ENCODE data around the gene PREX1. TPM values are rescaled to one million over a fixed set of nuclear protein-coding genes. Genes with fewer than 3 reads are reported as not detected.

PREX1 gene
- total RNA-seq, 2 donors from 2014 or later: 7.4 to 37.9 TPM

GRCh38 chr20:48629960-48630315 is 197.9 kb downstream of the PREX1 start:
- DNase-seq (ENCODE audit: low spot score): no peak
- no peaks in the 10 kb centered on the region for H3K9me3 ChIP-seq
- TF ChIP-seq POLR2AphosphoS5 (IDR thresholded peaks at IDR 0.05) (no peak), CTCF (IDR thresholded peaks at IDR 0.05) (no peak), POLR2A (IDR thresholded peaks at IDR 0.05) (no peak)
- H3K27me3 ChIP-seq (replicated peaks; ENCODE audit: insufficient read depth): no peaks in the 10 kb centered on the region
- H3K4me3 ChIP-seq: no peak overlapping the region
- no peaks in the 10 kb centered on the region for H3K36me3 ChIP-seq
- intact Hi-C loops (cut with DNase I): no loop called here
- no peaks in the 10 kb centered on the region for H3K4me1 ChIP-seq (replicated peaks)
- H3K27ac ChIP-seq: no peak overlapping the region
- 79% methylated on average over 8 of the region's 9 CpGs for WGBS

- no peak overlapping the region for H3K27ac ChIP-seq
- intact Hi-C loops (cut with DNase I): no loop called here
- TF ChIP-seq POLR2AphosphoS5 (IDR thresholded peaks at IDR 0.05) (no peak), POLR2A (IDR thresholded peaks at IDR 0.05) (no peak), CTCF (IDR thresholded peaks at IDR 0.05) (no peak)
- DNase-seq (ENCODE audit: low spot score): no peak
- 89% methylated on average over 15 of the region's 15 CpGs for WGBS
- H3K4me3 ChIP-seq: no peak overlapping the region
- no peaks in the 10 kb centered on the region for H3K27me3 ChIP-seq (replicated peaks; ENCODE audit: insufficient read depth)
- H3K4me1 ChIP-seq (replicated peaks): no peaks in the 10 kb centered on the region
- H3K9me3 ChIP-seq: no peaks in the 10 kb centered on the region
- H3K36me3 ChIP-seq: no peaks in the 10 kb centered on the region
These were observed 198.5 kb downstream of the PREX1 start for GRCh38 chr20:48629069-48629959.

- DNase-seq (ENCODE audit: low spot score): no peak
- H3K4me3 ChIP-seq: no peak overlapping the region
- WGBS: 86% methylated on average over 13 of the region's 16 CpGs
- H3K27me3 ChIP-seq (replicated peaks; ENCODE audit: insufficient read depth): no peaks in the 10 kb centered on the region
- intact Hi-C loops (cut with DNase I): no loop called here
- H3K9me3 ChIP-seq: no peaks in the 10 kb centered on the region
- no peaks in the 10 kb centered on the region for H3K36me3 ChIP-seq
- no peaks in the 10 kb centered on the region for H3K4me1 ChIP-seq (replicated peaks)
- TF ChIP-seq POLR2A (IDR thresholded peaks at IDR 0.05): no peak
- TF ChIP-seq CTCF (IDR thresholded peaks at IDR 0.05): no peak
- TF ChIP-seq POLR2AphosphoS5 (IDR thresholded peaks at IDR 0.05): no peak
- H3K27ac ChIP-seq: no peak overlapping the region
These were observed 200.1 kb downstream of the PREX1 start for GRCh38 chr20:48627737-48628128.

- no peaks in the 10 kb centered on the region for H3K9me3 ChIP-seq
- no peaks in the 10 kb centered on the region for H3K4me1 ChIP-seq (replicated peaks)
- H3K36me3 ChIP-seq: no peaks in the 10 kb centered on the region
- no peak overlapping the region for H3K27ac ChIP-seq
- H3K4me3 ChIP-seq: no peak overlapping the region
- intact Hi-C loops (cut with DNase I): no loop called here
- no peaks in the 10 kb centered on the region for H3K27me3 ChIP-seq (replicated peaks; ENCODE audit: insufficient read depth)
- no peak for DNase-seq (ENCODE audit: low spot score)
- TF ChIP-seq POLR2AphosphoS5 (IDR thresholded peaks at IDR 0.05) (no peak), CTCF (IDR thresholded peaks at IDR 0.05) (no peak), POLR2A (IDR thresholded peaks at IDR 0.05) (no peak)
- WGBS: 83% methylated on average over 18 of the region's 18 CpGs
These were observed 200.7 kb downstream of the PREX1 start for GRCh38 chr20:48626938-48627736.

All from prostate gland (tissue), 2 donors.